WERI-Rb-1 (cell line): Measurements from ENCODE around the gene VPS8.

ENCODE experiments used
- DNase-seq: peaks from one replicate; pipeline ENCODE4 v3.0.0-alpha.2; 2020
- H3K27ac ChIP-seq: fragments of 250-450 bp; sonication (Bioruptor Pico); 2 replicates; pipeline ENCODE4 v1.5.1; 2020; ENCODE audit warnings: mild to moderate bottlenecking, moderate library complexity
- H3K27me3 ChIP-seq: fragments of 250-450 bp; sonication (Bioruptor Pico); 2 replicates; pipeline ENCODE4 v1.5.1; 2021; ENCODE audit warnings: mild to moderate bottlenecking, low read depth, moderate library complexity; ENCODE audit not compliant: insufficient read depth, severe bottlenecking
- H3K36me3 ChIP-seq: fragments of 250-450 bp; sonication (Bioruptor Pico); 2 replicates; pipeline ENCODE4 v1.5.1; 2020; ENCODE audit warnings: mild to moderate bottlenecking, moderate library complexity
- H3K4me3 ChIP-seq: 2 replicates; pipeline ENCODE4 v1.5.1; 2011; ENCODE audit warnings: low read depth, mild to moderate bottlenecking, control low read depth, low read length
- H3K9me3 ChIP-seq: fragments of 250-450 bp; sonication (Bioruptor Pico); 2 replicates; pipeline ENCODE4 v1.5.1; 2021; ENCODE audit warnings: mild to moderate bottlenecking, moderate library complexity; ENCODE audit not compliant: severe bottlenecking
- CTCF ChIP-seq: IDR thresholded peaks from 2 replicates; pipeline ENCODE4 v1.5.1; 2011; ENCODE audit warnings: low read depth, mild to moderate bottlenecking, control low read depth, inconsistent platforms, low read length

The VPS8 gene

GRCh38 chr3:185079625-185080024 lies 267.7 kb downstream of the VPS8 start:
- no peak overlapping the region for H3K4me3 ChIP-seq
- no peaks in the 10 kb centered on the region for H3K9me3 ChIP-seq
- no peak for DNase-seq
- no peaks in the 10 kb centered on the region for H3K27me3 ChIP-seq
- no peaks in the 10 kb centered on the region; the same call in 1 of the 2 replicates for H3K36me3 ChIP-seq
- H3K27ac ChIP-seq = no peak overlapping the region
- no peak for TF ChIP-seq CTCF

DNA sequence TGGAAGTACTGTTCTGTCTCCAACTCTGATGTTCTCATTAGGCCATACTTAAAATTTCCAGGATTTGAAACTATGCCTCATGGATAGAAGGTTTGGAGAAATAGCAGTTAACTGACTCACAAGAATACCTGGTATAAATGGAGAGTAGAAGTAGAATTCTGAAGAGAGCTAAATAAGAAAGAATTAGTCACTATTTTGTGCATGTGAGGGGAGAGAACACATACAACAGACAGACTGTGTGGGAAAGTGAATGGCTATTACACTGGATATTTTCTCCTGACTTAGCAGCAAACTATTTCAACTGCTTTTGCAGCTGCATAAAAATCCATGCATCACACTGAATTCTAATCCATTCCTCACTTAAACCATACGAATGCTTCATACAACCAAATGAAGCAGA lies 269.6 kb downstream of the VPS8 start:
- Histone ChIP-seq H3K9me3 (no peaks in the 10 kb centered on the region), H3K27ac (no peak overlapping the region), H3K36me3 (no peaks in the 10 kb centered on the region; the same call in 1 of the 2 replicates), H3K4me3 (no peak overlapping the region), H3K27me3 (no peaks in the 10 kb centered on the region)
- TF ChIP-seq CTCF = no peak
- no peak for DNase-seq

GRCh38 chr3:185082149-185082548 lies 270.2 kb downstream of the VPS8 start:
- H3K9me3 ChIP-seq = no peaks in the 10 kb centered on the region
- peak overlapping the region; percentile 19; the same call in 1 of the 2 replicates for H3K27ac ChIP-seq
- H3K36me3 ChIP-seq = no peaks in the 10 kb centered on the region; the same call in 1 of the 2 replicates
- no peaks in the 10 kb centered on the region for H3K27me3 ChIP-seq
- TF ChIP-seq CTCF = 0 out of 2 replicates have a peak, but pooled peaks have one; percentile 6
- peak; percentile 64 for DNase-seq
- H3K4me3 ChIP-seq = no peak overlapping the region

DNA sequence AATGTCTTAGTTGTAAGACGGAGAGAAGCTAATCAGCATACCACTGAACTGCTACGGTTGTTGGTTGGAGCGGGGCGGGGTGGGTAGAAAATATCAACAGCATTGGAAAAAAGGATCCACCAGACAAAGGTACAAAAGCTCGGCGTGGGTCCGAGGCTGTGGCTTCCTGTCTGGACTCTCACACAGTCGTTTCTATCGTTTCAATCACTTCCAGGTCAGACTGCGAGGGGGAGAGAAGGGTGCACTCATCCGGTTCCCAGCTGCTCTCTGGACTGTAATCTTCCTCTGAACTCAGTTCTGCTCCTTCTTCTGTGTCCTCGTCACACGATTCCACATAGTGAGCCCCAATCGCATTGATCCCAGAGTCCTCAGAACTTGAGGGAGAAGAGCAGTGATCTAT lies 270.9 kb downstream of the VPS8 start:
- H3K27ac ChIP-seq = no peak overlapping the region; the same call in 1 of the 2 replicates
- no peak for TF ChIP-seq CTCF
- no peak for DNase-seq
- no peak overlapping the region for H3K4me3 ChIP-seq
- H3K9me3 ChIP-seq = no peaks in the 10 kb centered on the region
- no peaks in the 10 kb centered on the region; the same call in 1 of the 2 replicates for H3K36me3 ChIP-seq
- no peaks in the 10 kb centered on the region for H3K27me3 ChIP-seq

DNA sequence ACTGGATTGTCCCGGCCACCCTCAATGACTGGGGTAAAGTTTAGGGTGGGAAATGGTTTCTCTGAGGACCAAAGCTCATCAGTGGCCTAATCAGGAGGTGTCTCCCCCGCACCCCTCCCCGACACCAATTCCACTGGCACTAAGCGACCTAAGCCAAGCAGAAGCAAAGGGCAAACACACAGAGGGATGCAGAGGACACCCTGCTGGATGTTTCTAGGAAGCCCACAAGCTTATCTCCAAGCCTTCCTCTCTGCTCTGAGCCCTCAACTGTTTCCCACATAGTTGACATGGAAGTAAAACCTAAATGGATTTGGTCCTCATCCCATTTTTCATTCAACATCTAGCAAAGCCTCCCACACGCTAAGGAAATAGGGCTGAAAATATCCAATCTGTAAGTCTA lies 272.4 kb downstream of the VPS8 start:
- no peaks in the 10 kb centered on the region; the same call in 1 of the 2 replicates for H3K36me3 ChIP-seq
- no peak overlapping the region for H3K27ac ChIP-seq
- no peaks in the 10 kb centered on the region for H3K27me3 ChIP-seq
- no peak overlapping the region for H3K4me3 ChIP-seq
- TF ChIP-seq CTCF = no peak
- DNase-seq = no peak
- no peaks in the 10 kb centered on the region for H3K9me3 ChIP-seq

DNA sequence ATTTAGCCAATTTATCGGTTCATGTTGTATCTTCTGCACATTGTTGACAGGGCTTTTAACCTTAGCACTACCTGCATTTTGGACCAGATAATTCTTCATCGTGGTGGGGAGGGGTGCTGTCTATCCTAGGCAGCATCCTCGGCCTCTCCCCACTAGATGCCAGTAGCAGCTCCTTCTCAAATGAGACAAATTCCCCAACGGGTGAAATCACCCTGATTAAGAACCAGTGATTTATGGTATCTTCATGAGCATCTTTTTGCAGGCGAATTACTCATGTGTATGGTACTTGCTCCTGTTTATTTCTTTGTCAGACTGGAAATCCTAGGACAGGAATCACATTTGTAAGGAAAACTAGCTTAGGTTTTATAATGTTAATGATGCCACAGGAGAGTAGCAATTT lies 272.9 kb downstream of the VPS8 start:
- no peak overlapping the region for H3K27ac ChIP-seq
- no peaks in the 10 kb centered on the region; the same call in 1 of the 2 replicates for H3K36me3 ChIP-seq
- DNase-seq = peak; percentile 29
- no peaks in the 10 kb centered on the region for H3K27me3 ChIP-seq
- no peak overlapping the region for H3K4me3 ChIP-seq
- peak; percentile 51 for TF ChIP-seq CTCF
- no peaks in the 10 kb centered on the region for H3K9me3 ChIP-seq
